D721Med (cell line): Measurements from ENCODE around the gene PTPRM.

ENCODE experiments used
- DNase-seq: peaks from one replicate; pipeline ENCODE4 v3.0.0; 2011; ENCODE audit warnings: low spot score; ENCODE audit not compliant: insufficient read length
- FAIRE-seq: peaks from 2 replicates; lab custom pipeline; 2011; peaks lifted over from hg19 to GRCh38; lab: Jason Lieb, UNC
- CTCF ChIP-seq: IDR thresholded peaks from 2 replicates; pipeline ENCODE4 v1.5.1; 2012; ENCODE audit warnings: mild to moderate bottlenecking, control low read depth; ENCODE audit not compliant: insufficient read depth; ENCODE audit errors: missing control alignments

Gene PTPRM

GRCh38 chr18:7987284-7987976, 420.3 kb downstream of the PTPRM start:
- no peak for TF ChIP-seq CTCF
- FAIRE-seq: no peak
- no peak for DNase-seq

GRCh38 chr18:7990670-7991069, 423.6 kb downstream of the PTPRM start:
- DNase-seq: no peak
- TF ChIP-seq CTCF: no peak
- FAIRE-seq: no peak

GRCh38 chr18:8001711-8002301, 434.7 kb downstream of the PTPRM start:
- no peak for DNase-seq
- FAIRE-seq: peak; percentile 11
- TF ChIP-seq CTCF: no peak

GRCh38 chr18:8003878-8004675, 437.0 kb downstream of the PTPRM start:
- TF ChIP-seq CTCF: no peak
- FAIRE-seq: no peak

GRCh38 chr18:8004792-8005191, 437.7 kb downstream of the PTPRM start:
- DNase-seq: no peak
- no peak for FAIRE-seq
- TF ChIP-seq CTCF: no peak

More at GRCh38 chr18:8003878-8004675, 437.0 kb downstream of the PTPRM start:
- no peak for DNase-seq

- no peak for TF ChIP-seq CTCF
- FAIRE-seq: peak; percentile 44
Measured at GRCh38 chr18:8005870-8006569, 438.9 kb downstream of the PTPRM start.

More at GRCh38 chr18:8005870-8006569, 438.9 kb downstream of the PTPRM start:
- DNase-seq: no peak
